Dedifferentiated amniotic fluid mesenchymal stem cell (primary cell): ENCODE results near the gene SETSIP.
A peak's percentile ranks its signal among the peaks of the same experiment; 100 is the strongest.
"Not testable (repeated sequence)": the region's sequence is repeated elsewhere in the genome, so short reads cannot be mapped to it uniquely, and the experiment has no call there.

Experiments
- DNase-seq: peaks from one replicate; pipeline ENCODE4 v3.0.0-alpha.2; 2016; ENCODE audit errors: extremely low spot score

SETSIP gene, protein sequence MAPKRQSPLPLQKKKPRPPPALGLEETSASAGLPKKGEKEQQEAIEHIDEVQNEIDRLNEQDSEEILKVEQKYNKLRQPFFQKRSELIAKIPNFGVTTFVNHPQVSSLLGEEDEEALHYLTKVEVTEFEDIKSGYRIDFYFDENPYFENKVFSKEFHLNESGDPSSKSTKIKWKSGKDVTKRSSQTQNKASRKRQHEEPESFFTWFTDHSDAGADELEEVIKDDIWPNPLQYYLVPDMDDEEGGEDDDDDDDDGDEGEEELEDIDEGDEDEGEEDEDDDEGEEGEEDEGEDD

DNA sequence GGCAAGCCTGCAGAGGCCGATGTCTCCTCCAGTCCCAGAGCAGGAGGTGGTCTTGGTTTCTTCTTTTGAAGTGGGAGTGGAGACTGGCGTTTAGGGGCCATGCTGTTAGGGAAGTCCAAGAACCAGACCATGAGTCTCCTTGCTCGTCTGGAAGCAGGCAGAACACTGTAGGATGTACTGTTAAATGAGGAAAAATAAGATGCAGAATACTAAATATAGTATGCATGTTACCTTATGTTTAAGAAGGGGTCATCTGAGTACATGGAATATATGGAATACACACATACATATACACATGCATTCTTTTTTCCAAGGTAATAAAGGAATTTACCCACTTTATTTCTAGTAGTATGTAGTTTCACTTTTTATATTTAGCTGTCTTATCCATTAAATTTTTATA, at the start of gene SETSIP:
Gene SETSIP, minus strand, starts transcription at position 101 of the 400 bp plus-strand sequence. Its CDS starts 0 bp downstream, at position 101.
- DNase-seq, result no peak

GRCh38 chr1:92123868-92124267, 48.7 kb upstream of the SETSIP start:
- no peak for DNase-seq

DNA sequence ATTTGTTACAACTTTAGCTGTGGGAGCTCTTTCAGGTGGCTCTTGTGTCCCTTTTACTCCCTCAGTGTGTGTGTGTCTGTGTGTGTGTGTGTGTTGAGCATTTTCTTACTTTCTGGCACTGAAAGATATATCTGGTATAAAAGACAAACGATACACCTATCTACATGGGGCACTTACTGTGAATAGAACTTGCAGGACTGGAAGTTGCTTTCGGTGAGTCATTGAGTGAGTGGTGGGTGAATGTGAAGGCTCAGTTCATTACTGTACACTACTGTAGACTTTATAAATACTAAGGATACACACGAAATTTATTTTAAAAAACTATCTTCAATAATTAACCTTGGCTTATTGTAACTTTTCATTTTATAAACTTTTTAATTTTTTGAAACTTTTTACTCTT, 43.6 kb upstream of the SETSIP start:
- DNase-seq, result no peak

GRCh38 chr1:92117526-92117925, 42.3 kb upstream of the SETSIP start:
- DNase-seq, result no peak

GRCh38 chr1:92108631-92109030, 33.4 kb upstream of the SETSIP start:
- no peak for DNase-seq

DNA sequence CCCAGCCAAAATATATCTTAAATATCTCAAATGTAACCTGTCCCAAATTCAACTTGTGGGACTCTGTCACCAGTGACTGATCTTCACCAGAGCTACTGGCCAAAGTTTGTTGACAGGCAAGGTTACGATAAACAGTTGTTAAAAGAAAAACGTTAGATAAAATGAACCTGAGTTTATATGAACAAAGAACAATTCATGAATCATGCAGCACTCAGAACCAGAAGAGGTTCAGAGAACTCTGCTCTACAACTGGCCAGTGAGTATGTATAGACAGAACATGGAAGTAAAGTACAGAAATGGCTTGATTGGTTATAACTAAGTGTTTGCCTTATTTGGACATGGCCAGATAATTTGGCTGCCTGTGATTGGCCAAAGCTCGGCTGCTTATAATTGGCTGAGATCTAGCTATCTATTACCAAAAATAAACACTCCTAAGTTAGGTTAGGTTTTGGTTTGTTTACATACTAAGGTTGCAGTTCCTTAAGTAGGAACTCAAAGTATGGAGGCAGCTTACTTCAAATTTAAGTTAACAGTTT, 30.4 kb upstream of the SETSIP start:
- no peak for DNase-seq

DNA sequence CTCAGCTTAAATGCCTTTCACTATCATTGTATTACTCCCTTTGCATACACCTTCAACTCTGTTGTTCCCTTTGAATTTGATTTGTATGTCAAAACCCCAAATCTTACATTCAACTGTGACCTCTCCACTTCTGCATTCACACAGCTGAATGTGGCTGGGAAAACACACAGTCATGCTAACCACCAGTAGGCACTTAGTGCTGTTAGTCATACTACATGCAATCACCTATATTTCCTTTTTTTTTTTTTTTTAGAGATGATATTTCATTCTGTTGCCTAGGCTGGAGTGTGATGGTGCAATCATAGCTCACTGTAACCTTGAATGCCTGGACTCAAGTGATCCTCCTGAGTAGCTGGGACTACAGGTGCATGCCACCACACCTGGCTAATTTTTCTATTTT, 21.1 kb upstream of the SETSIP start:
- DNase-seq, result no peak

DNA sequence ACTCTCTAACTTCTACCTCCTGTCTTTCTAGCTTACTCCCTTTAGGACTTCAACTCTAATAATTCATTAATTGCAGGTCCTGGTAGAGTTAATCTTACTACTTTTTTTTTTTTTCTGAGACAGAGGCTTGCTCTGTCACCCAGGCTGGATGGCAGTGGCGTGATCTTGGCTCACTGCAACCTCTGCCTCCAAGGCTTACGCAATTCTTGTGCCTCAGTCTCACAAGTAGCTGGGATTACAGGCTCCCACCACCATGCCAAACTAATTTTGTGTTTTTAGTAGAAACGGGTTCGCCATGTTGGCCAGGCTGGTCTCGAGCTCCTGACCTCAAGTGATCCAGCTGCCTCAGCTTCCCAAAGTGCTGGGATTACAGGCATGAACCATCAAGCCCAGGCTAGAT, 20.7 kb upstream of the SETSIP start:
- DNase-seq, result no peak

- DNase-seq, result no peak
Measured at GRCh38 chr1:92094595-92094994, 19.4 kb upstream of the SETSIP start.

DNA sequence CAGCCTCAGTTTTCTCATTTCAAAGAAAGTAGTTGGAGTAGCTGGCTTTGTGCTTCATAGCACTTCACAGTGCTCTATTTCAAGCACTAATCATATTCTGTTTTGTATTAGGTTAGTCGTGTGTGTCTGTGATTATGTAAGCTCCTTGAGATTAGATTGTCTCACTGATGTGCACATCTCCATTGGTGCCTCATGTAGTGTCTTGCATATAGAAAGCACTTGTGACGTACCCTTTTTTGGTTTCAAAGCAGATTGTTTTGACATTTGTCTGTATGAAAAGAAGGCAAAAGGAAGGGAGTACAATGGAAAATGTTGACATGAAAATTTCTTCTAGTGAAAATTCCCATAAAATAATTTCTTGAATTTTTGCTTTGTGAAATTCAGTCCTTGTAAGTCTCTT, 18.9 kb upstream of the SETSIP start:
- DNase-seq, result no peak

GRCh38 chr1:92091625-92092024, 16.4 kb upstream of the SETSIP start:
- no peak for DNase-seq

DNA sequence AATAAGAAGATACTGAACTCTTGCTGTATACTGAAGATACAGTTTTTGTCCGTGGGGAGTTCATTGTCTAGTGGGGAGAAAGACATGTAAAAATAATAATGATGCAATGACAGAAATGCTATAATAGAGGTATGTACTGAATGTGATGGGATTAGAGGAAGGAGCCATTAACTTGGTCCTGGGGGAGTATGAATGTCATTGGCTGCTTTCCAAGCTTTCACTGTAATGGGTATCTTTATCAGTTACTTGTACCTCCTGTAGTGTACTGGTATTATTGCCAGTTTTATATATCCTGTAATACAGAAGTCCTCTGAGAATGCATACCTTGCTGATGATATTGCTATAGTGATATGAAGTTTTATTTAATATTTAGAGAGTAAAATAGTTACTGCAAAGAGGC, 12.3 kb upstream of the SETSIP start:
- no peak for DNase-seq

GRCh38 chr1:92085727-92086126, 10.5 kb upstream of the SETSIP start:
- no peak for DNase-seq

DNA sequence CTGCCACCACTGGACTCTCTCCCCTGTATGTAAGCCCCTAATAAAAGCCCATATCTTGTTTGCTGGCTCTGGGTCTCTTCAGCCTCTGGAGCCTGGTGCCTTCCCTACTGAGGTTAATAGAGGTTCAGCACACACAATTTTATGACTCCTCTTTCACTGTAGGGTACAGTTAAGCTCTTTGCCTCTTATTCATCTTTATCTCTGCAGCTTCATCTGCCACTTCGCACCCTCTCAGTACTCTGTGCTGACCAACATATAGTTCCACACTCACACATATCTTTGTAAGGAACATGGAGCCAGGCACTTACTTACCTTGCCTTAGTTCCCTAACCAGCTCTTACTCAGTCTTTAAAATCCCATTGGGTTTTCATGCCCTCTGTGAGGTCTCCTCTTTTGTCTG, 9.4 kb upstream of the SETSIP start:
- DNase-seq, result no peak

- no peak for DNase-seq
Measured at GRCh38 chr1:92081031-92081430, 5.8 kb upstream of the SETSIP start.

DNA sequence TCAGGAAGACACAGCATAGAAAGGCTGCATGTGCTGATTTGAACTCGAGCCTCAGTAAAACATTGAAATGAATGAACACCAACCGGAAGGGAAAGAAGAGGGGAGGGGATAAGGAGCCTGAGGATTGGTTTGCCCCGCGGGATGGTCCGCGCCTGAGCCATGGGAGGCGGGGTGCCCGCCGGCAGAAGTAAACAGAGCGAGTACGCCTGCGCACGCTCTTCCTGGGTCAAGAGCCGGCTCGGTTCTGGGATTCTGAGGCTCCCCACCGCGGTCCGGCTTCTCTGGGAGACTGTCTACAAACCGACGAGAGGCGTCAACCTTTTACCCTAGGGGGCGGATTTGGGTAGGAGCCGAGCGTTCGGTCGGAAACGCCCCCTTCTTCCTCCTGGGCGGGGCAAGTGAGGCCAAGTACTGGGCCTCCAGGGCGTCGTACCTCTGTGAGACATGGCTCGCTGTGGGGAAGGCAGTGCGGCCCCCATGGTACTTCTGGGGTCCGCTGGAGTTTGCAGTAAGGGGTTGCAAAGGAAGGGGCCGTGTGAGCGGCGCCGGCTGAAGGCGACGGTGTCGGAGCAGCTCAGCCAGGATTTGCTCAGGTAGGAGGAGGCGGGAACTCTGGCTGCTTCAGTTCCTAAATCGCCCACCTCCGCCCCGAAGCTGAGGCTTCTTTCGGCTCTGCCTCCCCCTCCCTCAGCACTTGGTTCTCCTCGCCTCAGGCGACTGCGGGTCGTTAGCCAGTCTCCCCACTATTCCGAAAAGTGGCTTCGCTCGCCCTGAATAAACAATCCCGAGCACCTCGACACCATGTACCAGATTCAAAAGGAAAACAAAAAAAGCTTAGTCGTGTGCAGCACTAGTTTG, 5.1 kb upstream of the SETSIP start, which contains the start of gene BTBD8:
Gene BTBD8, plus strand, starts transcription at position 218 of the 858 bp plus-strand sequence. Its CDS starts 227 bp downstream, at position 445.
- peak; percentile 39 for DNase-seq

DNA sequence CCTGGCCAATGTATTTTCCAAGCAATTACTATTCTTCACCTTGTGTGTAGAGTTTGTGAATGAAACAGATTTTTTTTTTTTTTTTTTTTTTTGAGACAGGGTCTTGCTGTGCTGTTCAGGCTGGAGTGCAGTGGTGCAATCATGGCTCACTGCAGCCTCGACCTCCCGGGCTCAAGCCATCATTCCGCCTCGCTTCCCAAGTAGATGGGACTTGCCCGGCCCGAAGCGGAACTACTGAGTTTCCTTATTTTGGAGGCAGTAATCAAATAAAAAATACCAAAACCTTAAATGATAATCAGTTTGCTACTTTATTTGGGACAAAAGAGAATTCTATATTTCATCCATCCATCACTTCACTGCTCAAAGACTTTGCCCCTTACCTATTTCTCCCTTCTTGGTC, 4.2 kb upstream of the SETSIP start:
- DNase-seq, result no peak

DNA sequence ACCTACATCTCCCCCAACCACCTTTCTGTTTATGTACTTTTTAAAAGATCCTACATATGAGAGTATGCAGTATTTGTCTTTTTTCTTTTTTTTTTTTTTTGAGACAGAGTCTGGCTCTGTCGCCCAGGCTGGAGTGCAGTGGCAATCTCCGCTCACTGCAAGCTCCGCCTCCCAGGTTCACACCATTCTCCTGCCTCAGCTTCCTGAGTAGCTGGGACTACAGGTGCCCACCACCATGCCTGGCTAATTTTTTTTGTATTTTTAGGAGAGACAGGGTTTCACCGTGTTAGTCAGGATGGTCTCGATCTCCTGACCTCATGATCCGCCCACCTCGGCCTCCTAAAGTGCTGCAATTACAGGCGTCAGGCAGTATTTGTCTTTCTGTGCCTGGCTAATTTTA, 2.9 kb upstream of the SETSIP start:
- DNase-seq, result not testable (repeated sequence)

DNA sequence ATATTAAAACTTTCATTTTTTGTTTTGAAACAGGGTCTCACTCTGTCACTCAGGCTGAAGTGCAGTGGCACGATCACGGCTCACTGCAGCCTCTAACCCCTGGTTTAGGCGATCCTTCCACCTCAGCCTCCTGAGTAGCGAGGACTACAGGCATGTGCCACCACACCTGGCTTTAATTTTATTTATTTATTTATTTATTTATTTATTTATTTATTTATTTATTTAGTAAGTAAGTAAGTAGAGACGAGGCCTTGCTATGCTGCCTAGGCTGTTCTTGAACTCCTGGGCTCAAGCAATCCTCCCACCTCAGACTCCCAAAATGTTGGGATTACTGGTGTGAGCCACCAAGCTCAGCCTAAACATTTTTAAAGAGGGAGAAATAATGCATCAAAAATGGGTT, 1.2 kb upstream of the SETSIP start:
- DNase-seq, result no peak

DNA sequence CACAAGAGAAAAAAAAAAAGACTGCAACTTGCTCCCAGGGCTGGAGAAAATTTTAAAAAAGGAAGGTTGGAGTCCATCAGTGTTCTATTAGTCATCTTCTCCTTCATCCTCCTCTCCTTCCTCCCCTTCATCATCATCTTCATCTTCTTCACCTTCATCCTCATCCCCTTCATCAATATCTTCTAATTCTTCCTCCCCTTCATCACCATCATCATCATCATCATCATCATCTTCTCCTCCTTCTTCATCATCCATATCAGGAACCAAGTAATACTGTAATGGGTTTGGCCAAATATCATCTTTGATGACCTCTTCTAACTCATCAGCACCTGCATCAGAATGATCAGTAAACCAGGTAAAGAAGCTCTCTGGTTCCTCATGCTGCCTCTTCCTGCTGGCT, 765 bp downstream of the SETSIP start:
- not testable (repeated sequence) for DNase-seq

- no peak for DNase-seq
Measured at GRCh38 chr1:92070892-92071291, 4.3 kb downstream of the SETSIP start.

GRCh38 chr1:92066321-92066720, 8.9 kb downstream of the SETSIP start:
- DNase-seq, result no peak

DNA sequence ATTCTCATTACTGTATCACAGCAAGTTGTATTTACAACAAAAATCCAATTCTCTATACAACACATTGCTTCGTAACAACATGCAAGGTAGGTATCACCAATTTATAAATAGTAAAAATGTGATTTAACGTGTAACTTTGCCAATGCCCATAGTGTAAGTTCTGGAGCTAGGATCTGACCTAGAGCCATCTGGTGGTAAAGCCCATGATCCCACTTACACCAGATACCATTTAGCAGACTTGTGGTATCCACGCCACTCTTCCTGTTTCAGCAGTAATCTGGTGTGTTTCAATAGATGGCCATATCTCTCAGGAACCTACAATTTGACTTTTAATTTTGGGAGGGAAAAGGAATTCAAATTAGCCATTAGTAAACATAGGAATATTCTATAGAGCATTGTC, 10.2 kb downstream of the SETSIP start:
- DNase-seq, result no peak
